Suppressor macrophage treated with lipopolysaccharide for 4 hours (primary cell): ENCODE data around the gene RNF144B.

ENCODE experiments used
- DNase-seq: peaks from one replicate; pipeline ENCODE4 v3.0.0-alpha.2; 2020

RNF144B gene

GRCh38 chr6:18412068-18412467, 24.9 kb downstream of the RNF144B start:
- peak; percentile 94 for DNase-seq

GRCh38 chr6:18412644-18413043, 25.5 kb downstream of the RNF144B start:
- DNase-seq, result no peak

GRCh38 chr6:18413381-18413780, 26.2 kb downstream of the RNF144B start:
- peak; percentile 88 for DNase-seq

- peak; percentile 69 for DNase-seq
Observed at GRCh38 chr6:18414116-18414515, 27.0 kb downstream of the RNF144B start.

- DNase-seq, result no peak
Observed at GRCh38 chr6:18415207-18415606, 28.1 kb downstream of the RNF144B start.

GRCh38 chr6:18415671-18416340, 28.7 kb downstream of the RNF144B start:
- DNase-seq, result no peak

GRCh38 chr6:18416341-18416679, 29.2 kb downstream of the RNF144B start:
- DNase-seq, result no peak

- no peak for DNase-seq
Observed at GRCh38 chr6:18420328-18420727, 33.2 kb downstream of the RNF144B start.

- DNase-seq, result no peak
Observed at GRCh38 chr6:18422136-18422535, 35.0 kb downstream of the RNF144B start.

GRCh38 chr6:18423426-18423825, 36.3 kb downstream of the RNF144B start:
- DNase-seq, result no peak

- DNase-seq, result no peak
Observed at GRCh38 chr6:18424201-18424600, 37.1 kb downstream of the RNF144B start.

GRCh38 chr6:18425218-18425617, 38.1 kb downstream of the RNF144B start:
- DNase-seq, result no peak

- no peak for DNase-seq
Observed at GRCh38 chr6:18427296-18427695, 40.1 kb downstream of the RNF144B start.

GRCh38 chr6:18429655-18430297, 42.6 kb downstream of the RNF144B start:
- no peak for DNase-seq

- no peak for DNase-seq
Observed at GRCh38 chr6:18431581-18431980, 44.4 kb downstream of the RNF144B start.

GRCh38 chr6:18432180-18432579, 45.0 kb downstream of the RNF144B start:
- DNase-seq, result peak; percentile 83

- DNase-seq, result no peak
Observed at GRCh38 chr6:18432619-18433018, 45.5 kb downstream of the RNF144B start.

GRCh38 chr6:18433059-18433458, 45.9 kb downstream of the RNF144B start:
- DNase-seq, result no peak

- peak; percentile 83 for DNase-seq
Observed at GRCh38 chr6:18436341-18436740, 49.2 kb downstream of the RNF144B start.

- no peak for DNase-seq
Observed at GRCh38 chr6:18439581-18439980, 52.4 kb downstream of the RNF144B start.

- peak; percentile 44 for DNase-seq
Observed at GRCh38 chr6:18441251-18441979, 54.3 kb downstream of the RNF144B start.

- no peak for DNase-seq
Observed at GRCh38 chr6:18444111-18444510, 57.0 kb downstream of the RNF144B start.

GRCh38 chr6:18445228-18445627, 58.1 kb downstream of the RNF144B start:
- peak; percentile 81 for DNase-seq

- no peak for DNase-seq
Observed at GRCh38 chr6:18446771-18447170, 59.6 kb downstream of the RNF144B start.
